ENCODE measurements around the gene NIN. TPM values are rescaled to one million over a fixed set of nuclear protein-coding genes. Genes with fewer than 3 reads are reported as not detected.

NIN gene
- total RNA-seq, 4 donors from 2014 or later = 22.7 to 48.2 (median 36.8) TPM

GRCh38 chr14:50786751-50787464, 44.1 kb downstream of the NIN start:
- H3K4me3 ChIP-seq = no peak overlapping the region
- no peaks in the 10 kb centered on the region for H3K4me1 ChIP-seq
- 70% methylated on average over 3 of the region's 3 CpGs for WGBS
- no peak for DNase-seq (ENCODE audit: low spot score in 2 of 2)
- no peaks in the 10 kb centered on the region for H3K27me3 ChIP-seq
- peaks cover 17% of the 10 kb centered on the region for H3K36me3 ChIP-seq
- H3K9me3 ChIP-seq = no peaks in the 10 kb centered on the region
- no peak overlapping the region for H3K27ac ChIP-seq
- TF ChIP-seq CTCF (IDR thresholded peaks at IDR 0.05) = no peak
- no peak for TF ChIP-seq POLR2AphosphoS5 (IDR thresholded peaks at IDR 0.05)

- Histone ChIP-seq H3K9me3 (no peaks in the 10 kb centered on the region), H3K36me3 (peaks cover 10% of the 10 kb centered on the region), H3K27ac (no peak overlapping the region), H3K4me3 (no peak overlapping the region), H3K4me1 (no peaks in the 10 kb centered on the region), H3K27me3 (no peaks in the 10 kb centered on the region)
- WGBS = 59% methylated on average over 8 of the region's 8 CpGs
- no peak for DNase-seq (ENCODE audit: low spot score in 2 of 2)
- no peak for TF ChIP-seq POLR2AphosphoS5 (IDR thresholded peaks at IDR 0.05)
- TF ChIP-seq EP300 (IDR thresholded peaks at IDR 0.05) = no peak
- no peak for TF ChIP-seq CTCF (IDR thresholded peaks at IDR 0.05)
- TF ChIP-seq POLR2A (IDR thresholded peaks at IDR 0.05) = no peak
These were observed 45.4 kb downstream of the NIN start for GRCh38 chr14:50785457-50786063.

GRCh38 chr14:50784683-50785456, 46.1 kb downstream of the NIN start:
- 80% methylated on average over 11 of the region's 16 CpGs for WGBS
- H3K4me3 ChIP-seq = no peak overlapping the region
- H3K27ac ChIP-seq = no peak overlapping the region
- H3K9me3 ChIP-seq = no peaks in the 10 kb centered on the region
- no peaks in the 10 kb centered on the region for H3K4me1 ChIP-seq
- H3K27me3 ChIP-seq = no peaks in the 10 kb centered on the region
- no peak for DNase-seq (ENCODE audit: low spot score in 2 of 2)
- TF ChIP-seq POLR2A (IDR thresholded peaks at IDR 0.05) (no peak), EP300 (IDR thresholded peaks at IDR 0.05) (no peak), POLR2AphosphoS5 (IDR thresholded peaks at IDR 0.05) (no peak), CTCF (IDR thresholded peaks at IDR 0.05) (no peak)
- H3K36me3 ChIP-seq = peaks cover 9% of the 10 kb centered on the region

GRCh38 chr14:50783563-50783962, 47.4 kb downstream of the NIN start:
- no peak overlapping the region for H3K27ac ChIP-seq
- H3K9me3 ChIP-seq = no peaks in the 10 kb centered on the region
- H3K27me3 ChIP-seq = no peaks in the 10 kb centered on the region
- H3K4me3 ChIP-seq = no peak overlapping the region
- WGBS = 87% methylated on average over 2 of the region's 2 CpGs
- peaks cover 3% of the 10 kb centered on the region for H3K36me3 ChIP-seq
- no peak for DNase-seq (ENCODE audit: low spot score in 2 of 2)
- TF ChIP-seq POLR2A (IDR thresholded peaks at IDR 0.05) = no peak
- TF ChIP-seq POLR2AphosphoS5 (IDR thresholded peaks at IDR 0.05) = no peak
- TF ChIP-seq CTCF (IDR thresholded peaks at IDR 0.05) = no peak
- TF ChIP-seq EP300 (IDR thresholded peaks at IDR 0.05) = no peak
- H3K4me1 ChIP-seq = peaks cover under 1% of the 10 kb centered on the region

- Histone ChIP-seq H3K27ac (no peak overlapping the region), H3K27me3 (no peaks in the 10 kb centered on the region), H3K9me3 (no peaks in the 10 kb centered on the region), H3K4me1 (peaks cover 5% of the 10 kb centered on the region), H3K4me3 (no peak overlapping the region), H3K36me3 (no peaks in the 10 kb centered on the region)
- WGBS = 95% methylated on average over 4 of the region's 4 CpGs
- DNase-seq (ENCODE audit: low spot score in 2 of 2) = no peak
- TF ChIP-seq CTCF (IDR thresholded peaks at IDR 0.05) (no peak), POLR2AphosphoS5 (IDR thresholded peaks at IDR 0.05) (no peak), POLR2A (IDR thresholded peaks at IDR 0.05) (no peak), EP300 (IDR thresholded peaks at IDR 0.05) (no peak)
These were observed 50.6 kb downstream of the NIN start for GRCh38 chr14:50780393-50780792.
